GM12878 (cell line): ENCODE results near the gene ELN. TPM values are rescaled to one million over a fixed set of nuclear protein-coding genes. Genes with fewer than 3 reads are reported as not detected.

Source experiments
- ATAC-seq: fragments of 200-7000 bp; cut with Tn5 transposase; 3 replicates; pipeline ENCODE4 v1.9.1; 2020; ENCODE audit warnings: mild to moderate bottlenecking, moderate library complexity
- BruUV-seq: library from RNA; stranded (reverse); fragments of 400-500 nt; replicated peaks from 2 replicates; lab custom pipeline; 2021; lab: Mats Ljungman, UMichigan
- CTCF ChIA-PET: fragments of 300-600 bp; sonication (Branson Sonifier 250); formaldehyde crosslinking; extraction: SDS; loops from one replicate; lab custom pipeline; 2021; ENCODE audit warnings: inconsistent platforms; lab: Yijun Ruan, JAX
- POLR2A ChIA-PET: fragments of 350-600 bp; formaldehyde crosslinking; extraction: SDS; loops from one replicate; lab custom pipeline; 2021; ENCODE audit warnings: inconsistent platforms; lab: Charles Lee
- RAD21 ChIA-PET: fragments of 300-600 bp; sonication (Branson Sonifier 250); formaldehyde crosslinking; loops from one replicate; lab custom pipeline; 2023; ENCODE audit warnings: antibody characterized with exemption; ENCODE audit not compliant: unreplicated experiment; lab: Charles Lee
- SMC1A ChIA-PET: fragments of 300-600 bp; sonication (Branson Sonifier 250); formaldehyde crosslinking; loops from one replicate; lab custom pipeline; 2023; ENCODE audit not compliant: unreplicated experiment, uncharacterized antibody; lab: Charles Lee
- DNase-seq: peaks from one replicate; pipeline ENCODE4 v3.0.0-alpha.2; 2011; ENCODE audit warnings: low read depth, low spot score
- FAIRE-seq: peaks from 3 replicates; lab custom pipeline; 2011; peaks lifted over from hg19 to GRCh38; lab: Jason Lieb, UNC
- H2AFZ ChIP-seq: 2 replicates; pipeline ENCODE4 v1.6.0; 2011; ENCODE audit warnings: low read depth, low read length, control low read depth; ENCODE audit not compliant: control insufficient read depth
- H3K27ac ChIP-seq: 2 replicates; pipeline ENCODE4 v1.5.1; 2011; ENCODE audit warnings: control low read depth; ENCODE audit not compliant: control insufficient read depth, insufficient read depth
- H3K27me3 ChIP-seq, 2 experiments: replicated peaks in 1 of 2; 2 replicates each; pipeline versions ENCODE4 v1.6.0 to v1.6.1; 2011; ENCODE audit warnings: low read length in 1 of 2; ENCODE audit not compliant: control insufficient read depth in 2 of 2, insufficient read depth in 2 of 2
- H3K36me3 ChIP-seq, 2 experiments: 2 replicates each; pipeline ENCODE4 v1.5.1; 2011; ENCODE audit warnings: low read length in 1 of 2; ENCODE audit not compliant: control insufficient read depth in 2 of 2, insufficient read depth in 2 of 2
- H3K4me1 ChIP-seq: 2 replicates; pipeline ENCODE4 v1.6.1; 2011; ENCODE audit warnings: mild to moderate bottlenecking, low read length, moderate library complexity, mixed read lengths; ENCODE audit not compliant: control insufficient read depth, insufficient read depth
- H3K4me2 ChIP-seq: 2 replicates; pipeline ENCODE4 v1.6.0; 2011; ENCODE audit warnings: control low read depth; ENCODE audit not compliant: control insufficient read depth, insufficient read depth
- H3K4me3 ChIP-seq: fragments of 200-600 bp; sonication (generic); 2 replicates; pipeline ENCODE4 v1.5.1; 2016
- H3K79me2 ChIP-seq: 2 replicates; pipeline ENCODE4 v1.6.0; 2011; ENCODE audit warnings: low read length; ENCODE audit not compliant: control insufficient read depth, insufficient read depth
- H3K9ac ChIP-seq: 2 replicates; pipeline ENCODE4 v1.8.0; 2011; ENCODE audit warnings: low read length, control low read depth, mixed read lengths; ENCODE audit not compliant: control insufficient read depth, insufficient read depth
- H3K9me3 ChIP-seq: replicated peaks from 3 replicates; pipeline ENCODE4 v1.5.1; 2011; ENCODE audit warnings: mild to moderate bottlenecking, low read length; ENCODE audit not compliant: control insufficient read depth, insufficient read depth
- H4K20me1 ChIP-seq: 2 replicates; pipeline ENCODE4 v1.6.0; 2011; ENCODE audit not compliant: control insufficient read depth, insufficient read depth
- CBX3 ChIP-seq: fragments of 200-600 bp; sonication (generic); IDR thresholded peaks from 2 replicates; pipeline ENCODE4 v1.6.1; 2016; ENCODE audit warnings: low read depth, borderline replicate concordance
- ESRRA ChIP-seq: IDR thresholded peaks from 2 replicates; pipeline ENCODE4 v1.6.1; 2012; ENCODE audit warnings: mild to moderate bottlenecking, low read length, improper control_type of control experiment
- FOXK2 ChIP-seq: fragments of 450-650 bp; IDR thresholded peaks from 2 replicates; pipeline ENCODE4 v1.6.1; 2017; ENCODE audit warnings: mild to moderate bottlenecking, moderate library complexity
- IKZF2 ChIP-seq, 2 experiments: fragments of 450-650 bp; IDR thresholded peaks; 2 replicates each; pipeline ENCODE4 v1.6.1; 2017; ENCODE audit warnings: mild to moderate bottlenecking in 2 of 2, moderate library complexity in 2 of 2
- MYC ChIP-seq: IDR thresholded peaks from 2 replicates; pipeline ENCODE4 v1.6.1; 2011; ENCODE audit warnings: mild to moderate bottlenecking, low read length, moderate library complexity, inconsistent platforms; ENCODE audit not compliant: insufficient read depth, insufficient replicate concordance, insufficient read length, severe bottlenecking
- NFXL1 ChIP-seq: fragments of 450-650 bp; IDR thresholded peaks from 2 replicates; pipeline ENCODE4 v1.6.1; 2017; ENCODE audit warnings: antibody characterized with exemption, mild to moderate bottlenecking, borderline replicate concordance
- NFYA ChIP-seq: IDR thresholded peaks from 2 replicates; pipeline ENCODE4 v1.6.1; 2011; ENCODE audit warnings: low read depth, mild to moderate bottlenecking, low read length, improper control_type of control experiment, borderline replicate concordance
- PBX3 ChIP-seq: IDR thresholded peaks from 2 replicates; pipeline ENCODE4 v1.6.1; 2011; ENCODE audit warnings: mild to moderate bottlenecking, low read depth, low read length, moderate library complexity; ENCODE audit not compliant: insufficient replicate concordance
- RFX5 ChIP-seq: IDR thresholded peaks from 2 replicates; pipeline ENCODE4 v1.6.1; 2011; ENCODE audit warnings: low read depth, low read length, improper control_type of control experiment
- SREBF2 ChIP-seq: IDR thresholded peaks from 2 replicates; pipeline ENCODE4 v1.6.1; 2012; ENCODE audit warnings: mild to moderate bottlenecking, low read length
- STAT1 ChIP-seq: fragments of 450-650 bp; conservative IDR thresholded peaks from 2 replicates; pipeline ENCODE4 v1.6.1; 2014; ENCODE audit warnings: antibody characterized with exemption, mild to moderate bottlenecking
- TCF12 ChIP-seq: IDR thresholded peaks from 2 replicates; pipeline ENCODE4 v1.6.1; 2011; ENCODE audit warnings: low read depth, mild to moderate bottlenecking, low read length
- TCF3 ChIP-seq: IDR thresholded peaks from 2 replicates; pipeline ENCODE4 v1.6.1; 2012; ENCODE audit warnings: low read depth, mild to moderate bottlenecking, low read length, borderline replicate concordance; ENCODE audit not compliant: insufficient read depth
- YY1 ChIP-seq: IDR thresholded peaks from 2 replicates; pipeline ENCODE4 v1.6.1; 2011; ENCODE audit warnings: low read depth, mild to moderate bottlenecking, low read length
- ZNF207 ChIP-seq: fragments of 450-650 bp; IDR thresholded peaks from 2 replicates; pipeline ENCODE4 v1.6.1; 2014; ENCODE audit warnings: antibody characterized with exemption, mild to moderate bottlenecking, borderline replicate concordance
- ZNF217 ChIP-seq: fragments of 450-650 bp; IDR thresholded peaks from 2 replicates; pipeline ENCODE4 v1.6.1; 2017; ENCODE audit warnings: antibody characterized with exemption, mild to moderate bottlenecking
- ZNF24 ChIP-seq: fragments of 450-650 bp; IDR thresholded peaks from 2 replicates; pipeline ENCODE4 v1.6.1; 2017; ENCODE audit warnings: antibody characterized with exemption, mild to moderate bottlenecking
- WGBS: methylation state at CpG from one replicate; pipeline ENCODE4 v1.1.6; 2016; ENCODE audit warnings: low lambda C conversion rate; ENCODE audit not compliant: insufficient replicate concordance, insufficient coverage; ENCODE audit errors: missing lambda C conversion rate; 5-methylcytosine and 5-hydroxymethylcytosine counted together
- in situ Hi-C: fragments of 300-500 bp; cut with MboI; formaldehyde crosslinking; loops from 9 replicates; pipeline ENCODE4 v1.14.3; 2018; ENCODE audit warnings: mixed read lengths
- intact Hi-C: fragments of 100-400 bp; cut with micrococcal nuclease; formaldehyde crosslinking; loops from one replicate; pipeline ENCODE4 v1.14.2; 2022; ENCODE audit not compliant: unreplicated experiment
- polyA plus RNA-seq, 11 experiments: library from polyadenylated mRNA; depleted of rRNA in 4 of 11; unstranded in 6 of 11; stranded (reverse) in 5 of 11; fragments of >200 nt; fragmentation: Nextera tagmentation in 4 of 11; fragmentation: Illumina TruSeq in 1 of 11; extraction: Ambion mirVana in 4 of 11; extraction: Trizol in 1 of 11; gene quantifications; 1 replicate in 1 of 11; 2 replicates in 10 of 11; pipeline versions ENCODE4 v1.2.1 to v1.2.3, GENCODE V29; 2011 to 2016; ENCODE audit warnings: inconsistent platforms in 2 of 11, missing spikeins in 2 of 11, low read depth in 1 of 11
- total RNA-seq, 4 experiments: library from RNA; depleted of rRNA in 3 of 4; stranded (reverse); fragments of >200 nt in 3 of 4; fragmentation: Illumina TruSeq in 1 of 4; extraction: Trizol in 1 of 4; gene quantifications; 2 replicates each; pipeline versions ENCODE4 v1.2.1 to v1.2.3, GENCODE V29; 2013 to 2021

ELN gene
- total and polyA plus RNA-seq, 10 of the 15 experiments (the other 5 are each of a cell fraction or from before 2014, with no cell fraction given), result 0.08 to 0.27 (median 0.23) TPM; not detected in 7

- TF ChIP-seq MYC (no peak), YY1 (no peak), ZNF217 (no peak), SREBF2 (no peak), PBX3 (no peak), NFXL1 (no peak), RFX5 (no peak), ESRRA (no peak), ZNF24 (no peak), ZNF207 (no peak), TCF12 (no peak)
- TF ChIP-seq, all 136 proteins: peak for 0
Measured at GRCh38 chr7:74015670-74016069, 12.3 kb upstream of the ELN start (continued).

DNA sequence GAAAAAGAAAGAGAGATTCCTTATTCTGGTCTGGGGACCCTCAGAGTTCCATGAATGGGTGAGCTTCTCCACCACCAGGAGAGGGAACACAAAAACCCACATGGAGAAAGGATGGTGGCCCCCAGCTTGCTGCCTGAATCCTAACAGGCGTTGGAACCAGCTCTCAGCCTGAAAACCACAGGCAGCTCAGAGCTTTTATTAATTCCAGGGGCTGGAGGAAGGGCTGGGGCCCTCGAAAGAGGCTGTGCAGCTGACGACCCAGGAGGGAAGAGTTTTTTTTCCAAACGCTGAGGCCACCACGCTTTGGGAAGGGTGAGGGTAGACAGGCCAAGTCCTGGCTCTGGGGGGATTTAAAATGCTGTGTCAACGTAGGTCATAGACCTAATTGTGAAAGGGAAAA is 10.8 kb upstream of the ELN start:
- Histone ChIP-seq H3K9ac (no peak overlapping the region), H3K9me3 (no peaks in the 10 kb centered on the region), H3K4me1 (peaks cover 13% of the 10 kb centered on the region), H3K27ac (no peak overlapping the region), H2AFZ (no peak overlapping the region), H3K27me3 (no peaks in the 10 kb centered on the region; a peak in 1 of 4 replicates), H3K4me2 (no peak overlapping the region), H3K79me2 (no peaks in the 10 kb centered on the region), H3K36me3 (no peaks in the 10 kb centered on the region), H3K4me3 (no peak overlapping the region), H4K20me1 (no peaks in the 10 kb centered on the region)
- DNase-seq (no peak), FAIRE-seq (no peak), ATAC-seq (no peak)
- ChIA-PET RAD21 (no interaction called here), CTCF (interaction anchor here (3.5 kb wide), 1 partner anchor 9 kb away, joined by 27 read pairs; no protein-coding TSS in a partner anchor), POLR2A (no interaction called here), SMC1A (no interaction called here)
- TF ChIP-seq STAT1 (no peak), TCF3 (no peak), RFX5 (no peak), IKZF2 (IDR thresholded peaks at IDR 0.05) (no peak), NFYA (no peak), CBX3 (no peak), FOXK2 (no peak)
- no TSS peak for BruUV-seq
- intact Hi-C loops, result no loop called here
- 3% methylated on average over 6 of the region's 6 CpGs for WGBS
- in situ Hi-C loops, result no loop called here
